Measurements from ENCODE around the gene ATP2B2. TPM values are rescaled to one million over a fixed set of nuclear protein-coding genes. Genes with fewer than 3 reads are reported as not detected.
"Not testable (repeated sequence)": the region's sequence is repeated elsewhere in the genome, so short reads cannot be mapped to it uniquely, and the experiment has no call there.

The ATP2B2 gene
- total RNA-seq, 1 donor from 2014 or later: 0.06 TPM

DNA sequence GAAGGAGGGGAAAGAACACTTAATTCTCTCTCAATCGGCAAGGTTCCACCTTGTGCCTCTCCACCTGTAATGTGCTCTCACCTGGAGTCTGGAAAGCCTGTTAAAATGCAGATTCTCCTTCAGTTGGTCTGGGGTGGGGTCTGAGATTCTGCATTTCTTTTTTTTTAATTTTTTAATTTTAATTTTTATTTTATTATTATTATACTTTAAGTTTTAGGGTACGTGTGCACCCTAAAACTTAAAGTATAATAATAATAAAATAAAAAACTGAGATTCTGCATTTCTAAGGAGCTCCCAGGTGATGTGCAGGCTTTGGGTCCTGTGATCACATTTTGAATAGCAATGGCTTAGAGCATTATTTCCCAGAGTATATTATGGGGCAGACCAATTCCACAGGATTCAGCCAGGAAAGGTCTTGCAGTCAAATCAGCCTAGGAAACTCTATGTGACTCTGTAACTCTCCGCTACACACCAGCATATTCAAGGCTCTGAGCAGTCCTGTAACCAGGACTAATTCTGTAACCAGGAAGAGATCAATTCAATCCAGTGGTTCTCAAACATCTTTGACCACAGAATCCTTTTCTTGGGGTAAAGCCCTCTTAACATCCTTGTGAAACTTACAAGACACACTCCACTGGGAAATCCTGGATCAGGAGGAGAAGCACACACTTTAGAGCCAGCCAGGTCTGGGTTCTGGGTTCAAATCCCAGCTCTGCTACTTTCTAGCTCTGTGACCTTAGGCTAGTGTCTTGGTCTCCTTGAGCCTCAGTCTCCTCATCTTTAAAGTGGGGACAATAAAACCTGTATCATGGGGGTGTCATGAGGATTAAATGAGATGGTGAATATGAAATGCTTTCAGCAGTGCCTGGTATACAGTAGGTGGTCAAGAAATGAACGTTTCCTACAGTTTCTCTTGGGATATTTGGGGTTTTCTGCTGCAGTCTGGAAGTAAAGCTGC lies 122.2 kb downstream of the ATP2B2 start:
- Histone ChIP-seq H3K4me1 (no peaks in the 10 kb centered on the region), H3K36me3 (no peaks in the 10 kb centered on the region), H3K9me3 (no peaks in the 10 kb centered on the region), H3K4me3 (no peak overlapping the region), H3K27me3 (no peaks in the 10 kb centered on the region), H3K27ac (no peak overlapping the region)
- intact Hi-C loops (cut with DNase I): no loop called here
- DNase-seq (no peak), ATAC-seq (no peak)
- TF ChIP-seq, protein P1, sequence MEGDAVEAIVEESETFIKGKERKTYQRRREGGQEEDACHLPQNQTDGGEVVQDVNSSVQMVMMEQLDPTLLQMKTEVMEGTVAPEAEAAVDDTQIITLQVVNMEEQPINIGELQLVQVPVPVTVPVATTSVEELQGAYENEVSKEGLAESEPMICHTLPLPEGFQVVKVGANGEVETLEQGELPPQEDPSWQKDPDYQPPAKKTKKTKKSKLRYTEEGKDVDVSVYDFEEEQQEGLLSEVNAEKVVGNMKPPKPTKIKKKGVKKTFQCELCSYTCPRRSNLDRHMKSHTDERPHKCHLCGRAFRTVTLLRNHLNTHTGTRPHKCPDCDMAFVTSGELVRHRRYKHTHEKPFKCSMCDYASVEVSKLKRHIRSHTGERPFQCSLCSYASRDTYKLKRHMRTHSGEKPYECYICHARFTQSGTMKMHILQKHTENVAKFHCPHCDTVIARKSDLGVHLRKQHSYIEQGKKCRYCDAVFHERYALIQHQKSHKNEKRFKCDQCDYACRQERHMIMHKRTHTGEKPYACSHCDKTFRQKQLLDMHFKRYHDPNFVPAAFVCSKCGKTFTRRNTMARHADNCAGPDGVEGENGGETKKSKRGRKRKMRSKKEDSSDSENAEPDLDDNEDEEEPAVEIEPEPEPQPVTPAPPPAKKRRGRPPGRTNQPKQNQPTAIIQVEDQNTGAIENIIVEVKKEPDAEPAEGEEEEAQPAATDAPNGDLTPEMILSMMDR (IDR thresholded peaks at IDR 0.05): no peak

DNA sequence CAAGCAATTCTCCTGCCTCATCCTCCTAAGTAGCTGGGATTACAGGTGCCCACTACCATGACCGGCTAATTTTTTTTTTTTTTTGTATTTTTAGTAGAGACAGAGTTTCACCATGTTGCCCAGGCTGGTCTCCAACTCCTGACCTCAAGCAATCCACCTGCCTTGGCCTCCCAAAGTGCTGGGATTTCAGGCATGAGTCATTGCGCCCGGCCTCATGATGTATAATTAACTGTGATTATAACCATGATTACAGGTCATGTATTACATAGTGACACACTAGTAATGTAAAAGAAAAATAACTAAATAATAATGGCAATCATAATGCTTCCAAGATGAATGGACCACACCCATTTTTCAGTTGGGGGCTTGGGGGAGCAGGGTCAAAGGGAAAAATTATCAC lies 122.9 kb downstream of the ATP2B2 start:
- intact Hi-C loops (cut with DNase I); H3K4me3 ChIP-seq; H3K9me3 ChIP-seq; H3K27ac ChIP-seq; H3K27me3 ChIP-seq; ATAC-seq; H3K4me1 ChIP-seq; H3K36me3 ChIP-seq; DNase-seq: not testable (repeated sequence)

DNA sequence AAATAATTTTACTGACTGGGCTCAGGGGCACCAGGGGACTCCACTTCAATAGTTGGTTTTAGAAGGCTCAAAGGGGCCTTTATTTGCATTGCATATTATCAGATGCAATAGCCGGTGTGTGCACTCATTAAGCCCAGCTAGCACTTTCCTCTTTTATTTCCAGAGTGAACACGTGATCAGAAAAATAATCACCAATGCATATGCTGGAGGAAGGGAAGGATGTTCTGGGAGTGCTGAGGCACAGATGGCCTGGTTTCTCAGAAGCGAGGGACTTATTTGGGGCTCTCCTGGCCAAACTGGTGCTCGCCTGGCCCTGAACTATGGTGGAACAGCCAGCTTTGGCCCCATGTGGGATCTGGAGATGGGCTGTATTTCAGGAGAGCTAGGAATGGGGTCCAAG lies 124.0 kb downstream of the ATP2B2 start:
- no peak for ATAC-seq
- TF ChIP-seq, protein P1 (IDR thresholded peaks at IDR 0.05): no peak
- intact Hi-C loops (cut with DNase I): no loop called here
- no peak for DNase-seq
- H3K4me1 ChIP-seq: no peaks in the 10 kb centered on the region
- no peaks in the 10 kb centered on the region for H3K36me3 ChIP-seq
- no peak overlapping the region for H3K27ac ChIP-seq
- H3K4me3 ChIP-seq: no peak overlapping the region
- no peaks in the 10 kb centered on the region for H3K27me3 ChIP-seq
- no peaks in the 10 kb centered on the region for H3K9me3 ChIP-seq

DNA sequence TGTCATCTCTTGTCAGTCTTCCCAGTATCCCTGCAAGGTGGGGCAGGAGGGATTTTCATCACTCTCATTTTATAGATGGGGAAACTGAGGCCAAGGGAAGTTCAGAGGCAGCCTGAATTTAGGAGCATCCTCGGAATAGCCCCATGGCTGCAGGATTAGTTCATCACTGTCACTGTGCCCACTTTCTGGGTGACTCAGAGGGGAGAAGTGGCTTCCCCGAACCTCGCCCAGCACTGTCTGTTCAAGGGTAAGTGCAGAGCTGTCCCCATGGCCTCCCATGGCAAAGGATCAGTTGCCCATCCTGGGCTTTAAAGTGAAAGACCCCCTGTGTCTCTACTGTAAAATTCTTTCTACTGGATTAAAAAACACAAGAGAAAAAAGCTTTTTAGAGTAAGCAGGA lies 124.5 kb downstream of the ATP2B2 start:
- intact Hi-C loops (cut with DNase I): no loop called here

DNA sequence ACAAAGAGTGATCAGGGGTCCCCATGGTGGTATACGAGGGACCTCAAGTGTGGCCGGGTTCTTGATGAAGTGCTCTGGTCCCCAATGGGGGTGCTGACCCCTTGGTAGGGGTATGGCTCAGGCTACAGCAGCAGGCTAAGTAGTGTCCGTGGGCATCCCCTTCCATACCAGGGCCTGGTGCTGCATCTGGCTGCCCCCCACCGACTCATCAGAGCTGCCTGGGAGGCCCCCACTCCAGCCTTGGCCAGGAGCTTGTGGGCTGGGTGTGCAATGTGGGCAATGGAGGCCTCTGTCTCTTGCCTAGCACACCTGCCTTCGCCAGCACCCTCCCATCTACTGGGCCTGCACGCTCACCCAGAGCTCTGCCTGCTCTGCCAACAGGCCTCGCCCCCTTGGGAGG lies 125.4 kb downstream of the ATP2B2 start:
- Histone ChIP-seq H3K27me3 (no peaks in the 10 kb centered on the region), H3K27ac (no peak overlapping the region), H3K9me3 (no peaks in the 10 kb centered on the region), H3K36me3 (no peaks in the 10 kb centered on the region), H3K4me3 (no peak overlapping the region), H3K4me1 (no peaks in the 10 kb centered on the region)
- TF ChIP-seq, protein P1 (IDR thresholded peaks at IDR 0.05): no peak
- DNase-seq (no peak), ATAC-seq (peak; percentile 7)
- intact Hi-C loops (cut with DNase I): no loop called here

More for the DNA sequence above, 124.5 kb downstream of the ATP2B2 start:
- Histone ChIP-seq H3K4me3 (no peak overlapping the region), H3K4me1 (no peaks in the 10 kb centered on the region), H3K27me3 (no peaks in the 10 kb centered on the region), H3K9me3 (no peaks in the 10 kb centered on the region), H3K27ac (no peak overlapping the region), H3K36me3 (no peaks in the 10 kb centered on the region)
- ATAC-seq (no peak), DNase-seq (no peak)
- TF ChIP-seq, protein P1 (IDR thresholded peaks at IDR 0.05): no peak

DNA sequence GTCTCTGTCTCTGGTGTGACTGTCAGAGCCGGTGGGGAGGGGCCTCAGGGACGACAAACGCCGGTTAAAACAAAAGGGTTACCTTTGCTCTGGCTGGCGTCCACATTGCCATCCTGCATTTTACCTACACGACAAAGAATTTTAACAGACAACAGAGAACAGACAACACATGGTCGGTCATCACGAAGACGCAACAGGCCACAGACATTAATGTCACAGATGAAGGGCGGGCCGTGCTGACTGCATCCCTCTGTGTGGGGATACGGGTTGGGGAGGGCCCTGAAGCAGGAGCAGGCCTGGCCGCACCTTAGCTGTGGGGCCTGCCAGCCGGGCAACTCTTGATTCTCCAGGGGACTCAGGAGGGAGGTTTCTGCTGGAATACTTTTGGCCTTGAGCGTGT lies 126.2 kb downstream of the ATP2B2 start:
- Histone ChIP-seq H3K27ac (no peak overlapping the region), H3K27me3 (no peaks in the 10 kb centered on the region), H3K9me3 (no peaks in the 10 kb centered on the region), H3K36me3 (no peaks in the 10 kb centered on the region), H3K4me1 (no peaks in the 10 kb centered on the region), H3K4me3 (no peak overlapping the region)
- TF ChIP-seq, protein P1 (IDR thresholded peaks at IDR 0.05): no peak
- ATAC-seq (no peak), DNase-seq (no peak)
- intact Hi-C loops (cut with DNase I): no loop called here

Data from upper lobe of right lung (tissue), 1 donor.